Neural progenitor cell (in vitro differentiated cells): ENCODE measurements around the gene DCLK2. TPM values are rescaled to one million over a fixed set of nuclear protein-coding genes. Genes with fewer than 3 reads are reported as not detected.

ENCODE experiments used
- DNase-seq: peaks from one replicate; pipeline ENCODE4 v3.0.0-alpha.2; 2016; ENCODE audit warnings: low spot score
- H2AFZ ChIP-seq: fragments of 200-600 bp; sonication (generic); replicated peaks from 2 replicates; pipeline ENCODE4 v1.6.1; 2016; ENCODE audit warnings: antibody characterized with exemption
- H3F3A ChIP-seq: fragments of 200-600 bp; sonication (generic); 2 replicates; pipeline ENCODE4 v1.6.1; 2016; ENCODE audit warnings: antibody characterized with exemption, low read depth
- H3K27ac ChIP-seq: fragments of 200-600 bp; sonication (generic); 2 replicates; pipeline ENCODE4 v1.5.1; 2016; ENCODE audit warnings: mild to moderate bottlenecking
- H3K27me3 ChIP-seq: fragments of 200-600 bp; sonication (generic); 2 replicates; pipeline ENCODE4 v1.6.1; 2016; ENCODE audit warnings: mild to moderate bottlenecking, moderate library complexity
- H3K36me3 ChIP-seq: fragments of 200-600 bp; sonication (generic); 2 replicates; pipeline ENCODE4 v1.5.1; 2016
- H3K4me1 ChIP-seq: fragments of 200-600 bp; sonication (generic); 2 replicates; pipeline ENCODE4 v1.6.1; 2016; ENCODE audit warnings: mixed run types
- H3K4me2 ChIP-seq: fragments of 200-600 bp; sonication (generic); 2 replicates; pipeline ENCODE4 v1.6.1; 2016
- H3K4me3 ChIP-seq: fragments of 200-600 bp; sonication (generic); 2 replicates; pipeline ENCODE4 v1.5.1; 2016
- H3K79me2 ChIP-seq: fragments of 200-600 bp; sonication (generic); 2 replicates; pipeline ENCODE4 v1.6.1; 2016; ENCODE audit warnings: low read depth
- H3K9ac ChIP-seq: fragments of 200-600 bp; sonication (generic); 2 replicates; pipeline ENCODE4 v1.6.1; 2016
- H3K9me3 ChIP-seq: fragments of 200-600 bp; sonication (generic); 2 replicates; pipeline ENCODE4 v1.5.1; 2016; ENCODE audit warnings: low read depth
- H4K20me1 ChIP-seq: fragments of 200-600 bp; sonication (generic); 2 replicates; pipeline ENCODE4 v1.6.1; 2016; ENCODE audit warnings: low read depth
- H3K27ac Mint-ChIP-seq: 3 replicates; pipeline ENCODE4 v1.8.0; 2021; ENCODE audit warnings: mixed read lengths
- H3K27me3 Mint-ChIP-seq: 2 replicates; pipeline ENCODE4 v1.8.0; 2022; ENCODE audit warnings: low read depth, mild to moderate bottlenecking, inconsistent platforms, moderate library complexity, mixed read lengths; ENCODE audit not compliant: insufficient read depth
- H3K36me3 Mint-ChIP-seq: 3 replicates; pipeline ENCODE4 v1.8.0; 2021; ENCODE audit warnings: mixed read lengths
- H3K4me1 Mint-ChIP-seq: 3 replicates; pipeline ENCODE4 v1.8.0; 2021; ENCODE audit warnings: mixed read lengths
- H3K4me3 Mint-ChIP-seq: 3 replicates; pipeline ENCODE4 v1.8.0; 2021; ENCODE audit warnings: mild to moderate bottlenecking, moderate library complexity, mixed read lengths
- H3K9me3 Mint-ChIP-seq: 3 replicates; pipeline ENCODE4 v1.8.0; 2020; ENCODE audit warnings: mixed read lengths
- CTCF ChIP-seq: fragments of 200-600 bp; sonication (generic); IDR thresholded peaks from 2 replicates; pipeline ENCODE4 v1.5.1; 2017; ENCODE audit warnings: antibody characterized with exemption, mild to moderate bottlenecking
- EZH2 ChIP-seq: fragments of 200-600 bp; sonication (generic); IDR thresholded peaks from 2 replicates; pipeline ENCODE4 v1.6.1; 2017; ENCODE audit warnings: antibody characterized with exemption, mild to moderate bottlenecking, moderate library complexity
- EZH2phosphoT487 ChIP-seq: fragments of 200-600 bp; sonication (generic); IDR thresholded peaks from 2 replicates; pipeline ENCODE4 v1.6.1; 2017; ENCODE audit warnings: antibody characterized with exemption
- total RNA-seq: library from RNA; depleted of rRNA; stranded (reverse); fragments of >200 nt; gene quantifications from 2 replicates; pipeline ENCODE4 v1.2.3, GENCODE V29; 2015; ENCODE audit warnings: low replicate concordance

Gene DCLK2
- total RNA-seq, 1 donor from 2014 or later, result 11.7 TPM

GRCh38 chr4:150199056-150199455 lies 120.8 kb downstream of the DCLK2 start:
- Histone ChIP-seq H3K9me3 (no peaks in the 10 kb centered on the region), H3K9ac (no peak overlapping the region), H3K36me3 (no peaks in the 10 kb centered on the region), H2AFZ (no peak overlapping the region), H3F3A (peaks cover 4% of the 10 kb centered on the region), H3K4me3 (no peak overlapping the region), H3K27me3 (no peaks in the 10 kb centered on the region), H4K20me1 (no peaks in the 10 kb centered on the region), H3K4me2 (no peak overlapping the region), H3K79me2 (no peaks in the 10 kb centered on the region), H3K4me1 (no peaks in the 10 kb centered on the region), H3K27ac (no peak overlapping the region)
- H3K4me1 Mint-ChIP-seq, result no peaks in the 10 kb centered on the region
- H3K4me3 Mint-ChIP-seq, result no peak overlapping the region
- no peak for TF ChIP-seq CTCF
- no peak for TF ChIP-seq EZH2
- no peak for TF ChIP-seq EZH2phosphoT487
- peaks cover 9% of the 10 kb centered on the region for H3K36me3 Mint-ChIP-seq
- no peak overlapping the region for H3K27ac Mint-ChIP-seq
- H3K27me3 Mint-ChIP-seq, result no peaks in the 10 kb centered on the region
- H3K9me3 Mint-ChIP-seq, result no peaks in the 10 kb centered on the region
- no peak for DNase-seq

DNA sequence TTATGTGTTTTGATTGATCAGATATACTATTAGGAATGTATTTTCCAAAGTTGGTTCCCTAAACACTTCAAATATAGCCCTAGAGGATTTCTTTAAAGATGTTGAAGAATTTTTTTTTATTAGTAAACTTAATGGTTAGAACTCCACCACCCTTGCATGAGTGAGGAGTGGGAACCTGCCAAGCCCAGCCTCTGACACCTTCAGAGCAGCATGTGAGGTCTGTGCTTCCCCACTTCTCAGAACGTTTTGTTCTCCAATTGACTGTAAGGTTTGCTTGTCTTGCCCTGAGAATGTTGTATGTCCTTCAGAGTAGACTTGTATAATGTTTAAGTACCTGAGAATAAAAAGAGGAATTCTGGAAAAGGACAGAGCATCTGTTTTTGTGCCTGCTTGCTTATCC lies 126.8 kb downstream of the DCLK2 start:
- no peak overlapping the region for H2AFZ ChIP-seq
- Mint-ChIP-seq H3K27me3 (no peaks in the 10 kb centered on the region), H3K4me1 (peaks cover 28% of the 10 kb centered on the region), H3K9me3 (no peaks in the 10 kb centered on the region), H3K4me3 (no peak overlapping the region), H3K27ac (no peak overlapping the region), H3K36me3 (peaks cover 6% of the 10 kb centered on the region)
- TF ChIP-seq EZH2 (no peak), EZH2phosphoT487 (no peak), CTCF (no peak)
- no peak overlapping the region for H3K4me3 ChIP-seq
- H3K36me3 ChIP-seq, result no peaks in the 10 kb centered on the region
- H3K9ac ChIP-seq, result no peak overlapping the region
- no peaks in the 10 kb centered on the region for H3K9me3 ChIP-seq
- H3K4me1 ChIP-seq, result peaks cover 3% of the 10 kb centered on the region
- H3K27ac ChIP-seq, result no peak overlapping the region
- H3K79me2 ChIP-seq, result no peaks in the 10 kb centered on the region
- H3F3A ChIP-seq, result no peaks in the 10 kb centered on the region
- no peak for DNase-seq
- H3K4me2 ChIP-seq, result no peak overlapping the region
- H3K27me3 ChIP-seq, result no peaks in the 10 kb centered on the region
- H4K20me1 ChIP-seq, result no peaks in the 10 kb centered on the region

GRCh38 chr4:150206265-150206664 lies 128.0 kb downstream of the DCLK2 start:
- Histone ChIP-seq H3K4me2 (no peak overlapping the region), H3F3A (no peaks in the 10 kb centered on the region), H3K27ac (no peak overlapping the region)

More at GRCh38 chr4:150206265-150206664, 128.0 kb downstream of the DCLK2 start:
- TF ChIP-seq EZH2phosphoT487, result no peak
- TF ChIP-seq EZH2, result no peak
- no peak for TF ChIP-seq CTCF
- no peak overlapping the region for H3K27ac Mint-ChIP-seq
- Histone ChIP-seq H3K27me3 (no peaks in the 10 kb centered on the region), H3K9ac (no peak overlapping the region), H3K4me3 (no peak overlapping the region), H3K9me3 (no peaks in the 10 kb centered on the region), H3K36me3 (no peaks in the 10 kb centered on the region), H4K20me1 (no peaks in the 10 kb centered on the region), H2AFZ (no peak overlapping the region), H3K79me2 (no peaks in the 10 kb centered on the region), H3K4me1 (peaks cover 3% of the 10 kb centered on the region)
- peaks cover 28% of the 10 kb centered on the region for H3K4me1 Mint-ChIP-seq
- no peak for DNase-seq
- H3K36me3 Mint-ChIP-seq, result peaks cover 9% of the 10 kb centered on the region
- H3K9me3 Mint-ChIP-seq, result no peaks in the 10 kb centered on the region
- H3K4me3 Mint-ChIP-seq, result no peak overlapping the region
- no peaks in the 10 kb centered on the region for H3K27me3 Mint-ChIP-seq
